Femur (tissue), 1 donor: ENCODE data around the gene COL11A1.
"Not testable (repeated sequence)": the region's sequence is repeated elsewhere in the genome, so short reads cannot be mapped to it uniquely, and the experiment has no call there.

Source experiments
- DNase-seq: peaks from one replicate; pipeline ENCODE4 v3.0.0-alpha.2; 2017

COL11A1 gene

DNA sequence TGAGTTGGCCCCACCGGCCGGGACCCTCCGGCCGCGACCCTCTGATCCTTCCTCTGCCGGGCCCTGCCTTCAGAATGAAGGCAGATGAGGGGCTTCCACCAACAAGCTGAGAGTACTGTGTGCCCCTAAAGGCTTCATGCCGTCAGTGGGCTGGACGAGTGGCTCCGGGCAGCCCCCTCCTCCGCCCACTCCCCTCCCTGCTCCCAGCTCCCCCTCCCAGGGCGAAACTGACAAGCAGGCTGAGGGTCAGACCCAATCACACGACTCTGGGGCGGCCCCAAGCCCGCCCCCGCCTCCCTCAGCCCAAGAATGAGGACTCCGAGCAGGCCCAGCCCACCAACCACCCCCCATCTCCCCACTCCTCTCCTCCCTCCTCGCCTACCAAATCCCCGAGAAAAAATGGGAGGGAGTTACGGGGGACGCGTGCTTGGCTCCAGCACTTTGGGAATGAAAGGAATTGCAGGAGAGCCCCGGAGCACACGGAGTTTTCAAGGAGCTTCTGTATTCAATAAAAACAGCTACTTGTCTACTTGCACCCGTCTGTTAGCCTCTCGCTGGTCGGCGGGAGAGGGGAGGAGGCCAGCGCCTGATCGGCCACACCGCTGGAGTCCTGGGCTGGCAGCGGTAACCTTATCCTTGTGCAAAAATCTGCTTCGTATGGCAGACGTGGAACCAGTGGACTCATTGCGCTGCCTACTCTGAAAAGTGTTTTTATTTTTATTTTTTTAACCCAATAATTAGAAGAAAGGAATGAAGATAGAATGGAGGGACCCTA, at the start of gene COL11A1:
COL11A1 (minus strand) TSS at position 147 of the 775 bp plus-strand sequence. CDS start 344 bp downstream, outside the sequence.
- peak; percentile 94 for DNase-seq

DNA sequence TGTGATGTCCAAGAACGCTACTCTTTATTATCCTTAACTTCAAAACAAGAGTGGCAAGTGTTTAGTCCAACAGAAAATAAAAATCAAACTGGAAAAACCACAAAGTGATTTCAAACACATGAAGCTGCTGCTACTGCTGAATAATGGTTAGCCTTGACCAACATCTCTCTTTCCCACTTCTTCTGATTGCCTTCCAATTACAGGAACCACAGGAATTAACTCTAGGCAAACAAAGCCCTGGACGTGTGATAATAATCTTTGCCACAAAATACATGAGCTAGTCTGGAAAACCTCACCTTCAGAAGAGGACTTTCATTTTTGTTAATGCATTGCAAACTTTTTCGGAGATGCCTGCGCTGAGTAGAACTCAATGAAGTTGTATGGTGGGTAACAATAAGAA, 48.6 kb upstream of the COL11A1 start:
- no peak for DNase-seq

DNA sequence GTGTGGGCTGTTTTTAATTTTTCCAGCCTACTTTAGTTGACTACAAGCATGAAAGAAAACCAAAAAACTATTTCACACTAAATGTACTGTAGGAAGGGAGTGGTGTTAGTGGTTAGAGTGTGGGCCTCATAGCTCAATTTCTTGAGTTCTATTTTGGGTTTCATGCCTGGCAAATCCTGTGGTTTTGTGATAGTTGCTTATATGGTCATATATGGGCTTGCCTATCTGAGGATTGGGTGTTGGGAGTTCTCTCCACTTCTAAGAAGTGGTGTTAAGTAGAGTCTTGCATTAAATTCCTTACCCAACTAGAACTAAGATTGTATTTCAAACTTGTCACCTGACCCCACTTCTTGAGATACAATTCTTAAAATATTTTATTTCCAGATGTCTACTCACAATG, 37.8 kb upstream of the COL11A1 start:
- DNase-seq, result no peak

DNA sequence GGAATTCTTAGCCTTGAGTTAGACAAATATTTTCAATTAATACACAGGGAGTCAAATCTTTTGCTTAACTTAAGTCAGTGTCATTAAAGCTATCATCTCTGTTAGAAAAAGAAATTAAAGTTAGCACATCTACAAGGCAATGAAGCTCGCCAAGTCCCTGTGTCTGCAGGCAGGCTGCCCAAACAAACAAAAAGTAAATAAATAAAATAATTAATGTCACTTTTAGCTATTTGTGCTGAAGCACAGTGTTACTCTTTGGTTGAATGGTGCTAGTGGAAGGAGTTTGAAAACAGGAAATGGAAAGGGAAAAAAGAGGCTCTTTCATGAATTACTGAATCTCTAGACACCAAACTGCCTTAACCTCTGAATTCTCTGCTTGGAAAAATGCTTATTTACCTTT, 37.1 kb upstream of the COL11A1 start:
- DNase-seq, result no peak

DNA sequence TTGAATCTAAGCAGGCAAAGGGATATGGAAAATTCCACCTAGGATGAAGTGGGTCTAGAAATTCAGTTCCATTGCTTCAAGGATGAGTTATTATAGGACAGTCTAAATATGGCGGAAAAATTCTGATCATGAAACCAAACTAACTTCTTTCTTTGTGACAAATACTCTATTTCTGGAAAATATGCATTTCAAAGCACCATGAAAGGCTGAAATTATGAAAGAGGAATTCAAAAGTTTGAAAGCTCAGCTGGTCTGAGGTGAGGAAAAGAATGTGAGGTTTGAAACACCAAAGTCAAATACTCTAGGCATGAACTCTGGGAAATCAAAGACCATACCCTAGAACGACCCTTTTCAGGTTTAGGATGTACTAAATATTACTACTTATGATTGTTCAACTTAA, 36.4 kb upstream of the COL11A1 start:
- no peak for DNase-seq

GRCh38 chr1:103142461-103142860, 34.1 kb upstream of the COL11A1 start:
- DNase-seq, result no peak

DNA sequence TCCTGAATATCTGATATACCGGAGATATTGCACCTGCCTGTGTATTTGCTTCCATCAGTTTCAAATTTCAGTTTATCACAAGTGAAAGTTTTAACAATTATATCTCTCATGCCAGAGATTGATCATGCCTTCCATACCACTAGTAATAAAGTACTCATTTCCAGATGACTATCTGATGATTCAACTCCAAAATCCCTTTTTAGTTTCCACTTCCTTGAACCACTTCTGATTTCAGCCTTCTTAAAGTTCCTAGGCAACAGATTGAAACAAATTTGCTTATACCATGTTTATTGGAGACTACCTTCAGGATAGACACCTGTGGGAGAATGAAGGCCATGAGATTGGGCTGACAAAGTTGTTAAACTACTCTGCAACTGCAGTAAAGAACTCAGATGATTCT, 21.5 kb upstream of the COL11A1 start:
- no peak for DNase-seq

GRCh38 chr1:103129255-103129654, 20.9 kb upstream of the COL11A1 start:
- no peak for DNase-seq

GRCh38 chr1:103128256-103128655, 19.9 kb upstream of the COL11A1 start:
- DNase-seq, result not testable (repeated sequence)

- DNase-seq, result no peak
Measured at GRCh38 chr1:103125219-103125618, 16.9 kb upstream of the COL11A1 start.

- DNase-seq, result no peak
Measured at GRCh38 chr1:103122983-103123720, 14.8 kb upstream of the COL11A1 start.

- DNase-seq, result no peak
Measured at GRCh38 chr1:103120981-103121380, 12.7 kb upstream of the COL11A1 start.

DNA sequence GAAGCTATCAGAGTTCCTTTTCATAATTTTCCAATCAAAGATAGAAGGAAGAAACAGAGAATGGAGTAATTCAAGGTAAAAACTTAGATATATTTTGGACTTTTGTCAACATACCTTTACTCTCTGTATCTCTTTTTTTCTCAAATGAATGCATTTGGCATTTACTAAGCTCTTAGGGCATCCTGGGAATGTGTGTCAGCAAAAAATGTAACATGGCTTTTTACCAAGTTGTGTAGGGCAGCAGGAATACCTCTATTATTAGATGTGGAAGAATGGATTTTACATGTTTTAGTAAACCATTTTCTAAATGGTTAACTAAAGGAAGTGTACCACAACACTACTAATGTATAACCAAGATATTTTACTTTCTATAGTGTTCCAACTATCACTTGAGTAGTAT, 4.2 kb upstream of the COL11A1 start:
- no peak for DNase-seq

DNA sequence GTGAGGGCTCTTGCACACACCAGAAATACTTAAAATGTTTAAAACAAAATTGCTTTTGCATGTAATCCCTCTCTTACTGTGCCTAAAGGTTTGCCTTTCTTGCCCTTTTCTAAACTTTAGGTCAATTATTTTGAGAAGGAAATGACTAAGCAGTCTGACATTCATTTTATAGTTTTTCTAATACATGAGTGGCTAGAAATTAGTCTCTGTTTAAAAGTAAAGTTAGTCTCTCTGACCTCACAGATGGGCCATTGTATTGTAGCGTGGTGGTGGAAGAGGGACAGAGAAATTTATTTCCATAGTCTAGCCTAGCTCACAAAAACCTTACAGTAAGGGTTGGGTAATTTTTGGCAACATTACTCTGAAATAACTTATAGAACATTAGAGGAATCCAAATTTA, 3.6 kb upstream of the COL11A1 start:
- DNase-seq, result no peak

DNA sequence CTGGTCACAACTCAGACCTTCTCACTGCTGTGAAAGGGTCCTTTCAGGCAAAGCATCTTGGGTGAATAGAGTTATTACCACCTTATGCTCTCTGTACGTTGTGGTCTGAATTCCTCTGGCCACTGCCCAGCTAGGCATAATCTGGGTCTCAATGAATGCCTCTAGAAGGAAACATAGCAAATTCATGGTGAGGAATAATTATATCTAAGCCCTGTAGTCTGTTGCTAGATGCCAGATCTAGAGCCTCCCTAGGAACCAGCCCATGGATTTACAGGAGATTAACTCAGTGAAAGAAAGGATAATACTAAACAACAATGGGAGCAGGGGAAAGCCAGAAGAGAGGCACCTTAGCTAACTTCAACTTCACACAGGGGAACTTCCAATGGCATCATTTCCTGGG, 2.4 kb upstream of the COL11A1 start:
- peak; percentile 38 for DNase-seq

GRCh38 chr1:103109311-103109920, 1.1 kb upstream of the COL11A1 start:
- peak; percentile 59 for DNase-seq

DNA sequence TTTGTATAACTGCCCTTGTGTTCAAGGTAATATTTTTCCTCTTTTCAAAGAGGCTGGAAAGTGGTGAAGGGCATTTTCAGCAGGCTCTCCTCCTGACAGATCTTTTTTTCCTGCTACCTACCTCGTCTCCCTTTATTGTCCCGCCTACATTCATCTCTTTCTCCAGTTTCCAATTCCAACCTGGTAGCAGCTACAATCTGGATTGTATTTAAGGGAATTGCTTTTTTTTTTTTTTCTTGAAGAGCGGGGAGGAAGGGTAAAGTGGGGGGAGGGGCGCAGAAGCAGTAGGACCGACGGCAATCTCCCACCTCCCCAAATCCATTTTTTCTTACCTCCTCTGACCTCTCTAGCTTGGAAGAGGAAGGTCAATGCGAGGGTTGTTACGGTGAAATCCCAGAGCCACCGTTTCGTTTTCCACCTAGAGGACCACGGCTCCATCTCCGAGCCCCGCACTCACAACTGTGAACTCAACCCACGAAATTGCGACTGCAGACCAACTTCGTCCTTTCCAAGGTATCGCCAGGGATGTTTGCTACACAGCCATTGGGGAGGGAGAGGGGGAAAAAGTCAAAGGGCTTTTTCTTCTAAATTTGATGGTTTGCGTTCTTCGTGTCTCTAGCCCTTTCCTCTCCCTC, 464 bp downstream of the COL11A1 start:
- DNase-seq, result no peak

DNA sequence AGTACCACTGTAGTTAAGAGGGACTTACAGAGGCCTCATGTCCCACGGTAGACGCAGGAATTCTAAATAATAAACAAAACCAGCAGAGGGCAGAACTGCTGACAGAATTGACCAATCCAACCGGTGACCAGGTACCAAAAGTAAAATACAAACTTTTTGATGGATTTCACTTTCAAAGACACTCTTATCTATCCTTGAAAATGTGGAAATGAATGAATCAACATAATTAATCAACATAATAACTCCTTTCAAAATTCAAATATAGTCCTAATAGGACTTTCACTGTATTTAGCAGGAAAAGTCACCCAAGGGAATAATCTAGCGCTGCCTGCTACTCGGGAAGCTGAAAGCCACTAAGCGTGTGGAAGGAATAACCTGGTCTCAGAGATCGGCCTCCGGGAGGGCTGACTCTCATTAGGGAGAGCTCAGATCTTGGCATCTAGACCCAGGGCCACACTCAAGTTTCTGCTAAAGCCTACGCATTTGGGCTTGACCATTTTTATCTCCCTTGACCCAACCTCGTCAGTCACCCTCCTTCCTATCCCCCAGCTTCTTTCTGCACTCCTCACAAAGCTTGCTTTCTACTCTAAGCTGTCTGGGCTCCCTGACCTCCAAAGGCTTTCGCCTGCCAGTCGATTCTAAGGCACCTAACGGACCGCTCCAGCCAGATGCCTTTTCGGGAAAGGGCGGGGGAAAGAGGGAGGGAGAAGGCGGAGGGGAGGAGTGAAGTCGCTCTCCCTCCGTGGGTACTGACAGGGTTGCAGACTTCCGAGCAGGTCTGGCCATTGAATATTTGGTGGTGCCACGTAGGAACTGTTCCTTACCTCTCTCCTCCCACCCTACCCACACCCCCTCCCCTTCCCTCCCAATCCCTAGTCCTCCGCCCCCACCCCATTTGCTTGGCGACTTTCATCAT, 1.6 kb downstream of the COL11A1 start:
- DNase-seq, result peak; percentile 81

GRCh38 chr1:103101399-103101798, 6.9 kb downstream of the COL11A1 start:
- no peak for DNase-seq

- no peak for DNase-seq
Measured at GRCh38 chr1:103089221-103089620, 19.1 kb downstream of the COL11A1 start.

DNA sequence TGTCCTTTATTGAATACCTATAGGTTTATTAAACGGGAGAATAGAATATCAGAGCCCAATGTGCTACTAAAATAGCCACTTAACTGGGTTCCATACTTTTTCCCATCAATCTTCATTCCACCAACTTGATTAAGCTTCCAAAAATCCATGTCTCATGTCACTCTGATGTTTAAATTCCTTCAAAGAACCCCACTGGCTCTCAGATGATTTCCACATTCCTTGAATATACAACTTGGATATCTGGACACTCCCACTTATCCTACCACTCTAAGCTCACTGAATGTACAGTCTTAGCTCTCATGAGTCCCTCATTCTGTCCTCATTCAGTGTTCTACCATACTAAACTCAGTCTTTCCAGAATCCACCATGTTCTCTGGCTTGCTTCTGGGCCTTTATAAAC, 21.1 kb downstream of the COL11A1 start:
- no peak for DNase-seq

DNA sequence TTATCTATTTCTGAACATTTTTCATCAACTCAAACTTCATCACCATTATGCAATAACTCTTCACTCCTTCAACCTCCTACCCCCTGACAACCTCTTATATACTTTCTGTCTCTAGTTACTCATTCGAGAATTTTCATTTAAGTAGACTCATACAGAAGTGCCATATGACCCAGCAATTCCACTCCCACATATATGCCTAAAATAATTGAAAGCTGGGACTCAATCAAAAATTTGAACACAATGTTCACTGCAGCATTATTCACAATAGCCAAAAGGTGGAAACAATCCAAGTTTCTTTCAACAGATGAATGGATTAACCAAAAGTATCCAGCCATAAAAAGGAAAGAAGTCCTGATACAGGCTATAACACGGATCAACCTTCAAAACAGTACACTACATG, 24.1 kb downstream of the COL11A1 start:
- no peak for DNase-seq
